Superior temporal gyrus (tissue), 1 donor: ENCODE data around the gene ENPP3.
"Not testable (repeated sequence)": the region's sequence is repeated elsewhere in the genome, so short reads cannot be mapped to it uniquely, and the experiment has no call there.

Experiments
- DNase-seq: peaks from one replicate; pipeline ENCODE4 v3.0.0-alpha.2; 2016; ENCODE audit errors: extremely low spot score

Gene ENPP3

DNA sequence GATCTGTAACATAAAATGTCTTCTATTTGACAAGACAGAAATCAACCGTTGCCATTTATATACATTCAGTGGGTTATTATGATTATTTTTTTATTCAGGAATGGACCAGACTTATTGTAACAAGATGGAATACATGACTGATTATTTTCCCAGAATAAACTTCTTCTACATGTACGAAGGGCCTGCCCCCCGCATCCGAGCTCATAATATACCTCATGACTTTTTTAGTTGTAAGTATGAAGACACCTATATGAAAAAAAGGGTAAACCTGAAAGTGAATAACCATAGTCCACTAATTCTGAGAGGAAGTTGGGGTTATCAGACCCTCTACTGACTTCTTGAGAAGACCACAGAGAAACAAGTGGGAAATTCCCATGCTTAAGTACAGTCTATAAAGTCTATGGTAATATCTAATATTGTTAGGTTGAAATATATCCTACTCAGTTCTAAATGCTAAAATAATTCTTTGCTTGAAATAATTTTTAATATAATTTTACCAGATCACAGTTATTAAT, 48.2 kb downstream of the ENPP3 start:
- no peak for DNase-seq

DNA sequence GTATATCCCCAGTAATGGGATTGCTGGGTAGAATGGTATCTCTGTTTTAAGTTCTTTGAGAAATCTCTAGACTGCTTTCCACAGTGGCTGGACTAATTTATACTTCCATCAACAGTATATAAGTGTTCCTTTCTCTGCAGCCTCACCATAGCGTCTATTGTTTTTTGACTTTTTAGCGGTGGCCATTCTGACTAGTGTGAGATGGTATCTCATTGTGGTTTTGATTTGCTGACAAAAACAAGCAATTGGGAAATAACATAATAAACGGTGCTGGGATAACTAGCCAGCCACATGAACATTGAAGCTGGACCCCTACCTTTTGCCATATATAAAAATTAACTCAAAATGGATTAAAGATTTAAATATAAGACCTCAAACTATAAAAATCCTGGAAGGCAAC, 49.9 kb downstream of the ENPP3 start:
- DNase-seq: no peak

DNA sequence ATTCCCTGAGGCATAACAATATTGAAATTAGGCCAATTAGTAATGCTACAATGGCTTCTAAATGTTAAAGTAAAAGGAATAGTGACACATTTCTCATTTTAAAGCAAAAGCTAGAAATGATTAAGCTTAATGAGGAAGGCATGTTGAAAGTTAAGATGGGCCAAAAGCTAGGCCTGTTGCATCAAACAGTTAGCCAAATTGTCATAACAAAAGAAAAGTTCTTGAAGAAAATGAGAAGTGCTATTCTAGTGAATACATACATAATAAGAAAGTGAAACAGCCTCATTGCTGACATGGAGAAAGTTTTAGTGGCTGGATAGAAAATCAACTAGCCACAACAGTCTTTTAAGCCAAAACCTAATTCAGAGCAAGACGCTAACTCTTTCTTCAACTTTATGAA, 51.2 kb downstream of the ENPP3 start:
- DNase-seq: no peak

DNA sequence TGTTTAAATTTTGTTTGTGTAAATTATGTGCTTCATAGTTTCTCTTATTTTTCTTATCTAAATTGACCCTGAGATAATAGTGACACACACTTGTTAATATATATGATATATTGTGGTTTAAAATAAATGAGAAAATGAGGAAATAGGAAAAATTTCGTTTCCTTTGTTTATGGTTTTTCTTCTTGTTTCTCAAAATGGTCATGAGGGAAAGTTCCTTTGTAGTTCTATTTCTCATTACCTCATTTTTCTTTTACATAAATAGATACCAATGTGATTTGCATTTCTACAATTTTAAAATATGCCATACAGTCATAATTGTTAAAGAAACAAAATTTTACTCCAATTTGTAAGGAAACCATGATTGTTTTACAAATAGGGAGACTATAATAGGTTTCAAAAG, 54.9 kb downstream of the ENPP3 start:
- no peak for DNase-seq

DNA sequence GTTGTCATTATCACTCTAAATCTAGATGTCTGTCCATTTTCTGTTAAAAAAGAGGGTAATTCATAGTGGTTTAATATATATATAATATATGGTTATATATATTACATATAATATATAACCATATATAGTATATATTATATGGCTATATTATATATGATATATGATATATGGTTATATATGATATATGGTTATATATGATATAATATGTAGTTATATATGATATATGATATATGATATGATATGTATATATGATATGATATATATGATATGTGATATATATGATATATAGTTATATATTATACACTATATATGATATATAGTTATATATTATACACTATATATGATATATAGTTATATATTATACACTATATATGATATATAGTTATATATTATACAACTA, 55.5 kb downstream of the ENPP3 start:
- no peak for DNase-seq

DNA sequence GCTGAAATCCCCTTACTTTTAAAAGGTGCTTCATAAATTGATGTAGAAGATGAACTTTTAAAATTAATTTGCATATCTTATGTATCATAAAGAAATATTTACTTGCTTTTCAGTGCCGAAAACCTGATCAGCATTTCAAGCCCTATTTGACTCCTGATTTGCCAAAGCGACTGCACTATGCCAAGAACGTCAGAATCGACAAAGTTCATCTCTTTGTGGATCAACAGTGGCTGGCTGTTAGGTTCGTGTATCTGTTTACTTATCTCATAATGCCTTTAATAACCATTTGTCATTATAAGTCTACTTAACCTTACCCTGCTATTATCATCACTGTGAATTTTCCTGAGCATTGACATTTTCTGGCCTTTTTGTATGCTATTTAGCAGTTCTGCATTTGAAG, 56.3 kb downstream of the ENPP3 start:
- DNase-seq: no peak

DNA sequence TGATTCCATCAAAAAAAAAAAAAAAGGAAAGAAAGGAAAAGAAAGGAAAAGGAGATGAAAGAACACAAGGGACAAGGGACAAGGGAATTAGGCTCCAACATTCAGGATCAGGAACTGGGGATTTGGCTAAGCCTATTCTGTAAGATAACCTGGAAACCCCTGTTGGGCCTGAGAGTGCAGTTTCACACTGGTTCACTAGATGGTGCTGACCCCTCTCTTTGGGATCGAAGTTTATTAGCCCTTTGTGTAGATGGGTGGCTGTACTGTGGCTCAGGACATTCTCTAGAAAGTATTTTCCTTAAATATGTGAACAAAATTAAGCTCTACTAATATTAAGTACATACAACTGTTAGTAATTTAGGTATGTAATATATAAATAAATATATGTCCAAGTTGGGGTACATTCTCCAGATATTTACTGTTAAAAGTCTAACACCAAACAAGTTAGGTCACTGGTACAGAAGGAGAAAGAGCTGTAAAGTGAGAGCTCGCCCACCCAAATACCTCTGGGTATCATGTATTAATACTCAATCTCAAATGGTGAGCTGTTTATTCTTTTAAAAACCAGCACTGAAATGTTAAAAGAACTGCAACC, 57.8 kb downstream of the ENPP3 start:
- DNase-seq: peak; percentile 79

DNA sequence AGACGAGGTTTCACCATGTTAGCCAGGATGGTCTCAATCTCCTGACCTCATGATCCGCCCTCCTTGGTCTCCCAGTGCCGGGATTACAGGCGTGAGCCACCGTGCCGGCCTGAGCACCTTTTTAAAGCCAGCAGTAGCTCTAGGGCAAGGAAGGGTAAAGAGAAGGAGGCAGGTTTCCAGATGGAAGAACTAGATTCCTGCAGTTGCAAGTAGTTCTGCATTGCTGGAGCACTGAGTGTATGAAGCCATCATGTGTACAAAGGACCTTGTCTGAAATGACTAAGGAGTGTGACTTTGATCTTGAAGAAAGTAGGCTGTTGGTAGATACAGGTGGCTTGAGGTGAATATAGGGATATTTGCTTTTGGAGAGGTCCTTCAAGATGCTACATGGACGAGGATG, 59.9 kb downstream of the ENPP3 start:
- no peak for DNase-seq

DNA sequence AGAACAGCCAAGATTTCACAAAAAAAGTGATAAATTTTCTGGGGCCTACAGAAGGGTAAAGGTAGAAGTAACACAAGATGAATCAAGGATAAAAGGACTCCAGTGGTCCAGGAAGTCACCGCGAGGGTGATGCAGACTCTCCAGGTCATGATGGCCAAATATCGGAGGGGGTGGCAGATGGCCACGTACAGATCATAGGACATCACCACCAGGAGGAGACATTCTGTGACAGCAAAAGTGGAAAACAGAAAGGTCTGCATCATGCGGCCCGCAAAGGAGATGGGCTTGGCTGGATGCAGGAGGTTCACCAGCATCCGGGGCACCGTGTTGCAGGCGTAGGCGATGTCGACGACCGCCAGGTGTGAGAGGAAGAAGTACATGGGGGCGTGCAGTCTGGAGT, 63.7 kb downstream of the ENPP3 start:
- not testable (repeated sequence) for DNase-seq

DNA sequence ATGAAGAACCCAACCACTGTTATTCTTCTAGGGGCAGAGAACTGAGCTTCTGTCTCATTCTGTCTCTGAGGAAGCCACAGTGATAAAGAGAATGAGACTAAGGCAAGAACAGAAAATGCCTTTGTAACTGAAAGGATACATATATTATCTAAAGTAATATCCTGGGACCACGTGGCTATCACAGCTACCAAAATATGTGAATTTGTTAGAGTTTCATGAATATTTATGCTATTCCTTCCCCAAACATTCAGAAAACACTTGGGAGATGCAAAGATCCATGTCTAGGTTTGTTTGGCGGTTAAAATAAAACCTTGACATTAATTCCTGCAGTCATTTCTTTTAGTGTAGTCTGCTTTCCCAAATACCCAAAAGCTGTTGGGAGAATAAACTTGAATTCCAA, 66.8 kb downstream of the ENPP3 start:
- DNase-seq: not testable (repeated sequence)

DNA sequence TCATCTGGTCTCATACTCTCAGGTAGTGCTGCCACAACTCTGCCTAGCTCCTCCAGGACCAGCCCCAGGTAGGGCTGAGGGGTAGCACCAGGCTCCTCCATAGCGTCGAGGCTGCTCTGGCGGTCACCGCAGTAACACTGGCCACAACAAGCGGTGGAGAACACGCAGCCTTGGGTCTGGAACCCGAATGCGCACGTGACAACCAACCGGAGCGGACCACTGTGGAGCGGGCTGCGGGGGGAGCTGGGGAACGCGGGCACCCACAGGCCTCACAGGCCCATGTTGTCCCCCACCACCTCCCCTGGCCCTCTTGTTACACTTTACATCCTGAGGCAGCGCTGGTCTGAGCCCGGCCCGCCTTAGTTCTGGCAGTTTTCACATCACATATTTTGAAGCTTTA, 73.8 kb downstream of the ENPP3 start, which contains the start of gene CTAGE9:
TSS of gene CTAGE9 (minus strand) at position 101 of the 400 bp plus-strand sequence. CDS start at position 101, 0 bp downstream.
- DNase-seq: not testable (repeated sequence)

DNA sequence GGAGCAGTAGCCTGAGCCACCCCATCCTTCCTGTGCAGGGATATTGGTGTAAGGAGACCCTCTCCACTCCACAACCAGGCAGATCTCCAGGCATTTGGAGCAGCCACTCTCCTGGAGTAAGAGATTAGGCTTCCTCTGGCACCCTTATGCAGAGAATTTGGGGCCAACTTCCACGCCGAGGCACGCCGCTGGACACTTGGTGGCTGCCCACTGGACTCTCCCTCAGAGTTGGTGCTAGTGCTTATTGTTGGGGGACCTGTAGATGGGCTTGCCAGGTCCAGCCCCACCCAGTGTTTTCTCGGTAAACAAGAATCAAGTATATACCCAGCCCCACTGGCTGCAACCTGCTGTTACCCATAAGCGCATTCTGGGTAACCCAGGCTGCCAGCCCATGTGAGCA, 78.5 kb downstream of the ENPP3 start:
- DNase-seq: not testable (repeated sequence)

DNA sequence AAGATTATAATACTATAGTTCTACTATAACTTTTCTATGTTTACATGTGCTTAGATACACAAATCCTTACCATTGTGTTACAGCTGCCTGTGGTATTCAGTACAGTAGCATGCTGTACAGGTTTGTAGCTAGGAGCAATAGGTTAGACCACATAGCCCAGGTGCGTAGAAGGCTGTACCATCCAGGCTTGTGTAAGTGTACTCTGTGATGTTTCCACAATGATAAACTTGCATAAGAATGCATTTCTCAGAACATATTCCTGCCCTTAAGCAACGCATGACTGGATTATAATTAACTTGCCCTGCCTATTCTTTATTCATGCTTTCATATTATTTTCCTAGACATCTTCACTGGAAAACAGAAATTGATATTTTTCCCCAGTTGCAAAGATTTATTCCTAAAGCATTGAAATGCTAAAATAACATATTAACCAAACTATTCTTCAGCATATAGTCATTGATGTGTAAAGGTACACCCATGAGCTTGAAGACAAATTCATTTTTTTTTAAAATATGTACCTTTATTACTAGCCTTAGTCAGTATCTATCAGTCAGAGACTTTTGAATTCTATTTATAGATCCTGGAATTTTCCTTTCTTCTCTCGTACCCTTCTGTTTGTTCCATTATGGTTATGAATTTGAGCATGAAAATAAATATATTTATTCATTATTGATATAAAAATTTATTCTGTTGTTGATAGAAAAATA, 80.9 kb downstream of the ENPP3 start:
- no peak for DNase-seq

DNA sequence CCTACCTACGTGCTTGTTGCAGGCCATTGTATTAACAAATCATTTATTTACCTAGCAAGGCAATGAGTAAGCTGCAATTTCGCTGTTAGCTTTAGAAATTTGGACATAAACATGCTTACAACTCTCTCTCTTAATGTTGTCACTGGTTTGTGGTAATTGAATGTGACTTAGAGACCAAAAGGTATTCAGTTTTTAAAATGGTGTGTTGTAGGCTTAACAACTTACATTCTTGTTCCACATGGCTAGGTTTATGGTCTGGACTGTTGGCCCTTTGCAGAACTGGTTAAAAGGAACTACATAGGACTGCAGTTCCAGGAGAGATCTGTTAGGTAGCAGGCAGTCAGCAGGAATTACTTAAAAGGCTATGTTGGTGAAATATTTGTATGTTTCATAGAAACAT, 84.1 kb downstream of the ENPP3 start:
- DNase-seq: no peak

DNA sequence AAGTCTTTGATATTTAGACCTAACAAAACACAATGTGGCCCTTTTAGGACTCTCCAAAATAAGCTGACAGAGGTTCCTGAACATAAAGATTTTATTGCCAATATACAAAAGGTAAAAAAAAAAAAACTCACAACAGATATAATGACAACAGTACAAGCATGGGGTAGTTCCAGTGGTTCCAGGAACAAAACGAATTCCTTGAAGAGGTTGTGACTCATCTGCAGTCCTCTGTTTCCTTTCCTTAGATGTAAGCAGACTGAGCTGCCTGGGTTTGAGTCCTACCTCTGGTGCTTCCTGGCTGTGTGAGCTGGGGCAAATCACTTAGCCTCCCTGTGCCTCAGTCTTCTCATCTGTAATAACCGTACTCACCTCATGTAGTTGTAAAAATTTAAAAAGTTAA, 87.0 kb downstream of the ENPP3 start:
- DNase-seq: no peak

DNA sequence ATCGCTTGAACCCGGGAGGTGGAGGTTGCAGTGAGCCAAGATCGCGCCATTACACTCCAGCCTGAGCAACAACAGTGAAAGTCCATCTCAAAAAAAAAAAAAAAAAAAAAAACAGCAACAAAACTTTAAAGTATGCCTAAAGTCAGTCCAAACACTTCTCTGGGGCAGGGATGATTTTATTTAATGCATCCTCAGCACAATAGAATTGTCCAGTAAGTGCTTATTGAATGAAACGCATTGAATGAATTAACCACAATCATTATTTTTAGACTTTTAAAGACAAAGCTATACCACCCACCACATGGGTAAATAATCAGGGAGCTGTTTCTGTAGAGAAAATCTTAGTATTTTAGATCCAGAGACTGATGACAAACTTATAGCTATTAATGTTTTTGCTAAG, 90.4 kb downstream of the ENPP3 start:
- DNase-seq: no peak

DNA sequence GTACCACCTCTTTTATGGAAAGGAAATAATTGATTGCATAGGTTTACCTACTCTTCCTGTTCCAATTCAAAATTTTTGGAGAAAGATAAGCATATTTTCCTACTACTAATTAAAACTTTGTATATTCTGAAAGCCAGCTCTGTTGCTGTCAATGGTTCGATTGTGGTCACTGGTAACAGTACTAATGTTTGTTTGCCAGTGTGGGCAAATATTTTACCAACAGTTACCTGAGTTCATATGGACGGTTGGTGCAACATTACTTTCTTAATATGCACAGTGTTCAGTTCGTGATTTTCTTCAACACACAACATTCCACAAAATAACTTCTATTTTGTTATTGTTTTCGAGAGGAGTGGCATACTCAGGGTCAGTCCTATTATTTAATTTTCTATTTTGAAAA, 90.8 kb downstream of the ENPP3 start:
- DNase-seq: no peak

DNA sequence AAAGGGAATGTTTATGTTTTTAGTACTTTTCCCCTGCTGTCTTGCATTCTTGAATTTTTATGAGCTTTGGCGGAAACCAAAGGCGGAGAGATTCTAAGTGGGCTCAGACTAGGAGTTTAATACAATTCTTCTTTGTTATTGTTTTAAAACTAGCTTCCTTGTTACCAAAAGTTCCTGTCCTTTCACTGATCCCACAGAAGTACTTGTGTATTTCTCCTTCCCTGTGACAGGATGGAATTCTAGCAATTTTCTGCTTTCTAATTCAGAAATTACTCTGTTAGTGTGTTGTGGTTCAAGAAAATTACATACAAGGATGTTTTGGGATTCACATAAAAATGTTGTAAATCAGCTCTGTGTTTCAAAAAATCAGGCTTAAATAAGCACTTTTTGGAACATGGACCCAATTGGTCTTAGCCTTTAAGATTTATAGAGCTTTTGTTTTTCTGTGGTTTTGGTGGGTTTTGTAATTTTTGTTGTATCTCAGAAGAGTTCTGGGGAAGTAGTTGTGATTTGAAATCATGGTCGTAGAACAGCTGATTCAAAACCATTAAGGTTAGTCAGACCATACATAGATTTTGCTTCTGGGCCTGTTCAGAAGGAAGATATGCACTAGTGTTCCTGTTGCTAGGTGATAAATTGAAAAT, 91.3 kb downstream of the ENPP3 start:
- no peak for DNase-seq

DNA sequence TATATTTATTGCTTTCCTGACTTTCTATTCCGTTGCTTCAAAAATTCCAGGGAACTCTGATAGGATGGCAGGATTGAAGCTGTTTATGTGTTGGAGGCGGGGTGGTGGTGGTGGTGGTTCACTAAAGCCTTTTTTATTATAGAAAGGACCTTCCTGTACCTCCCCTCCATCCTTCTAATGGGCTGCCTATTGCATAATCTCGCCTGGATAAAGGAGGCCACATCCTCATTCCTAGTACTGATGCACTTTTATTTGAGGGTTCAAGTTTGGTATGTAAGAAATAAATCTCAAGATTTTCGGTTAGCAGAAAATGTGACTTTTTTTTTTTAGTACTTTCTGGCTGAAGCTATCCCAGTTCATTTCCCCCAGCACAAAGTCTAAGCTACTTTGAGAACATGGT, 92.4 kb downstream of the ENPP3 start:
- DNase-seq: no peak

DNA sequence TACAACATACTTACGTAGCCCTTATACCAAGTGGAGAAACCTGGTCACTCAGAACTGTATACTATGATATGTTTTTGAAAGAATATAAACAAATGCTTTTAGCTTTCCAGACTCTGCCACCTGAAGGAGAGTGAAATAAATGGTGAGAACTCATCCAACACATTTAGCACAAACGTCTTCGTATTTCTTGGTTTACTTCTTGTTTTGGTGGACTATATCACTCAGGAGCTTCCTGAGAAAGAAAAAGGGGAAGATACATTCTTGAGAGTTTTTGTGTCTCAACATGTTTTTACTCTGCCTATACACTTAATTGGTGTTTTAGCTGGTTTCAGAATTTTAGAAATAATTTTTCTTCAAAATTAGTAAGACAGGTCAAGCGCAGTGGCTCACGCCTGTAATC, 93.2 kb downstream of the ENPP3 start:
- DNase-seq: no peak

DNA sequence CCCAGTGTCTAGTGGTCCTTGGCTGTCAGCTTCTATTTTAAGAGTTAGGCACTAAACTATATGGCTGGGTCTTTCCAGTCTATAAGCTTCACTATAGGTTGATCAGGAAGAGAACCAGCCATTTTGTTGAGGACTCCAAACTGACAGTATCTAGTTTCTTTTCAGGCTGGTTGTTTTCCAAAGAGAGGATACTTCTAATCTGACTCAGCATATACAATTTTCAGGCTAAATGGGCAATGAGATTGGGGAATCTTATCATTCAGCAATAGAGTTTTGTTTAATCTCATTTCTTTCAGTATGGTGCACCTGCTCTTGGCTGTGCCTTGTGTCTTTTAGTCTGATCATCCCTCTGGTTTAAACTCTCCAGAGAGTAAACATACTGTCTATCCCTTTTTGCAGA, 94.1 kb downstream of the ENPP3 start:
- no peak for DNase-seq

DNA sequence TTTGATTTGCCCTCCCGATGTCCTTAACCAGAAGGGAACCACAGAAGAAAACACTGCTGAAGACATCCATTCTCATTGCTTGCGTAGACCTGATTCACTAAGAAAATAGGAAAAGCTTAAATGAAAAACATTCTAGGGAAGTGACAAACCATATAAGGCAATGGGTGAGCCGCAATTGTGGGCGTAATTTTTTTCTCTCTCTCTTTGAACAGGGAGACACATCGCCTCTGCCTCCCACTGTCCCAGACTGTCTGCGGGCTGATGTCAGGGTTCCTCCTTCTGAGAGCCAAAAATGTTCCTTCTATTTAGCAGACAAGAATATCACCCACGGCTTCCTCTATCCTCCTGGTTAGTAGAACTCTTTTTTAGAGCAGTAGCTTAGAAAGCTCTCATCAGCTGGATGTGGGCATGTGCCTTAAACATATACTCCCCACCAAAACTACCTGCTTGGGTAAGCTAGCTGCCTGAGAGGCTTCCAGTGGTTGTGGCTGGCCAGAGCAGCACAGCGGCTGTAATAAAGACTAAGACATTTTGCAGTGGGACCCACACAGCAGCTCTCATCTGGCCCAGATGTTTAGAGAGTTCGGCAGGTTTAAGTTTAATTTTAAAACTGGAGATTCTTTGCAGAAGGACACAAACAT, 96.4 kb downstream of the ENPP3 start:
- DNase-seq: peak; percentile 64
